Activated CD8-positive, alpha-beta memory T cell treated with anti-CD3 and anti-CD28 coated beads for 1 hour (primary cell): ENCODE results near the gene CTNNA3.

Experiments
- DNase-seq, 2 donors: peaks; one replicate each; pipeline ENCODE4 v3.0.0-alpha.2; 2020; ENCODE audit warnings: low read depth in 1 of 2; ENCODE audit errors: extremely low read depth in 1 of 2

Gene CTNNA3

GRCh38 chr10:67386260-67386659, 309.7 kb downstream of the CTNNA3 start:
- no peak for DNase-seq

DNA sequence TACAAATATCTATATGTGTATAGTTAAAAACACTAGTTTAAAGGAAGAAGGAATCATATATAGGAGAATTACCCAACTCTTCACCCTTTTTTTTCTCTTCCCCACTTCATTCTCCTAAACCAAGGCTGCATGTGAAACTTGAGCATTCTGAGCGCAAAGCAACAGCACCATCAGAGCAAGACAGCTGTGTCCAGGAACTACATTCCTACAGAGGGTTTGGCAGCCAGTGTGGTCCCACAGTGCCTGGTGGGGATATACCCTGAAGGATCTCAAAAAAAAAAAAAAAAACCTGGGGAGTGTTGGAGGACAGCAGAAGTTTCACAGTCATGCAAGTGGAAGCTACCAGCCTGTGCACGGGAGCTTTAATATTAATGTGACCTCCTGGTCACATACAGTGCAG, 310.4 kb downstream of the CTNNA3 start:
- DNase-seq = no peak

- DNase-seq = no peak
These were observed 310.9 kb downstream of the CTNNA3 start for GRCh38 chr10:67385089-67385488.

- no peak for DNase-seq
These were observed 364.7 kb downstream of the CTNNA3 start for GRCh38 chr10:67331121-67331910.

DNA sequence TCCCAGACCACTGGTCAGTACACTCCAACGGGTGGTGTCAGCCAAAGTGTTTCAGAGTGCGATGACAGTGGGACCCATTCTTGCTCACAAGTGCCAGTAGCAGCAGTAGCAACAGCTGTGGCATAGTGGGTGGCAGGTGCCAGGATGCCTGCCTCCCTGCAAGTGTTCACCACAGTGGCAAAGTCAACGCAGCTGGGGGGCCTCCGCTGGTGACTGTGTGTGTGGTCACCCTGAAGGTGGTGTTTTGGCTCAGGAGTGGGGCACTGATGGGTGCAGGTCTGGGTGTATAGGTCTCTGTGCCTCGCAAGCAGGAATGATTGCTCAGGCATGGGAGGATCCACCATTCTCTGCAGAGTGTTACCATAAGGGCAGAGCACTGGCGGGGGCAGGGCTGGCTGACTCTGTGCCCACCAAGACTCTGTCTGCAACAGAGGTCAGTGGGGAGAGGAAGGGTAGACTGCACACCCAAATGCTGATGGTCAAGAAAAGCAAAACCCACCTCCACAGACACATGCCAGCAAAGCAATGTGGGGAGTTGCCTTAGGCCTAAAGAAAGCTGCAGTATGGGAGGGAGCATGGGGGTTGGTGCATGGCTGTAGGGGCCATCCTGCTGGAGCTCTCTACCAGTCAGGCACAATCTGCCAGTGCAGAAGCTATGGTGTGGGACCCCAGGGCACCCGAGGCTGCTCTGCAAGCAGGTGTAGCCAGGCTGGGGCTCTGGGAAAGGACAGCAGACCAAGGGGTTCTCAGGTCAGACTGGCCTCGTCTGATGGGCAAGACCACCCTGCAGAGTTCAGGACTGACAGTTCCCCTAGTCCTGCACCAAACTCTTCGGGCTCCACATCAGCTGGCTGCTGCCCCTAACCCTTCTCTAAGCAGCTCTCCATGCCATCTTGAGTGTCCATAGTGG, 368.1 kb downstream of the CTNNA3 start:
- DNase-seq = no peak

DNA sequence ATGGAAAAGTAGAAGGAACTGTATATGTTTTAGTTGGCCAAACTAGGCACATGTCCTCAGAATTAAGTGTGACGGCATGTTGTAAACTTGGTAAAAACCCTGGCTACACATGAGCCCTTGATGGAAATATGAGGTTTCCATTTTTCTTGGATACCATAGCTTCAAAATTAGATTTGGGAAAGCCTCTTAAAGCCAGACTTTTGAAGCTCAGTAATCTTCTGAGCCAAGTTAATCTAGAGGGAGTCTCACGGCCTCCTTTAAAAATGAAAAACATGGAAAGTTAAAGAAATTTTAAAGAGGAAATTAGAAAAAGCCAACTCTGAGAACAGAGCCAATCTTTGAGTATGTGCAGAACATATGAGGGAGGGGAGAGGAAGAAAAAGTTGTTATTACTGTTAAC, 376.0 kb downstream of the CTNNA3 start:
- no peak for DNase-seq

DNA sequence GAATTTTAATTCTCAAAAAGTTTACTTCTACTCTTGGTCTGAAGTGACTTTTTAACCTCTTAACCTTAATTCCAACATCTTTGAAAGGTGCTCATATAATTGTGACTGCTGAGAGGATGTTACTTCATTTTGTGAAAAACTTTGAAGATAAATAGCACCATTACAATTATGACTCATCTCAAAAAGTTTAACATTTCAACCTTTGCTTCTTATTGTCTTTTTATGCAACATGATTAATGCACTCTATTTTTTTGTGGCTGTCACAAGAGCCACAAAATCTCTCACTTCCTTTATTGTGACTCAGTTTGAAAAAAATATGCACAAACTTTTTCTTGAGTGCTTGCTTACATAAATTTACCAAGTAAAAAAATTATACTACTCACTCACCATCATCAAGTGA, 387.1 kb downstream of the CTNNA3 start:
- no peak for DNase-seq

DNA sequence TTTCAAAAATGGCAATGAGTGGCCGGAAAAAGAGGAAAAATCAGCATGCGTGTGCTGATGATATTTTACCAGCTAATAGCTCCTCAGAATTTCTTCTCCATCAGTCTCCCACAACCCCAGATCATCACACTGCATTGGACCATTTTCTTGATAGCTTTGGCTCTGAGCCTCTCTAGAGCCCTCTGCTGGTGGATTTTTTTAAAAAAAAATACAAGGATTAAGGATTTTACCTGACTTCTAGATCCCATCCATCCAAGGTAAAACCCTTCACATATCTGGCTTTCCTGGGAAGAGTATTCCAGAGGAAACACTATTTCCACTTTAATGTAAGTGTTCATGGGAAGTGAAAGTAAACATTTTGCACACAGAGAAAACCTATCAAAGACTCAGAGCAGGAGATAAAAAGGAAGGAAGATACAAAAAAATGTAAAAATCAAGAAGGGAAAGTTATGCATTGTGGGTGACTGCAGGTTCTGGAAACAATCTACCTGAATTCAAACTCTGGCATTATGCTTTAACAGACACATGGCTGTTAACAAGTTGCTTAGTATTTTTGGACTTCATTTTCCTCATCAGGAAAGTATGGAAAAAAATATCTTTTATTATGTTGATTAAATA, 389.3 kb downstream of the CTNNA3 start:
- no peak for DNase-seq

DNA sequence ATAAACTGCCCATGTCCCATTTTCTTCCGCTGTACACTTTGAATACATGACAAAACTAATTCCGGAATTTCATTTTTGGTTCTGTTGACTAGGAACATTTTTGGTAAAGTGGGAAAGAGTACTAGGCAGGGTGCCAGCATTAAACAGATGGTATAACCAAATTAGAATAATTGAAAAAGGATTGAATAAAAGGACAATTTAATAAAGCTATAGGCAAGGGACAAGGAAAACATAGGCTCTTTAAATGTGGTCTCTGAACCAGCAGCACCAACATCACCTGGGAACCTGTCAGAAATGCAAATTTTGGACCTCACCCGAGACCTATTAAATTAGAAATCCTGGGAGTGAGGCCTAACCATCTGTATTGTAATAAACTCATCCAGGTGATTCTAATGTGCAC, 393.3 kb downstream of the CTNNA3 start:
- no peak for DNase-seq

- no peak for DNase-seq
These were observed 396.2 kb downstream of the CTNNA3 start for GRCh38 chr10:67299761-67300160.

- DNase-seq = no peak
These were observed 398.3 kb downstream of the CTNNA3 start for GRCh38 chr10:67297637-67298181.

- DNase-seq = no peak
These were observed 399.1 kb downstream of the CTNNA3 start for GRCh38 chr10:67296926-67297325.

DNA sequence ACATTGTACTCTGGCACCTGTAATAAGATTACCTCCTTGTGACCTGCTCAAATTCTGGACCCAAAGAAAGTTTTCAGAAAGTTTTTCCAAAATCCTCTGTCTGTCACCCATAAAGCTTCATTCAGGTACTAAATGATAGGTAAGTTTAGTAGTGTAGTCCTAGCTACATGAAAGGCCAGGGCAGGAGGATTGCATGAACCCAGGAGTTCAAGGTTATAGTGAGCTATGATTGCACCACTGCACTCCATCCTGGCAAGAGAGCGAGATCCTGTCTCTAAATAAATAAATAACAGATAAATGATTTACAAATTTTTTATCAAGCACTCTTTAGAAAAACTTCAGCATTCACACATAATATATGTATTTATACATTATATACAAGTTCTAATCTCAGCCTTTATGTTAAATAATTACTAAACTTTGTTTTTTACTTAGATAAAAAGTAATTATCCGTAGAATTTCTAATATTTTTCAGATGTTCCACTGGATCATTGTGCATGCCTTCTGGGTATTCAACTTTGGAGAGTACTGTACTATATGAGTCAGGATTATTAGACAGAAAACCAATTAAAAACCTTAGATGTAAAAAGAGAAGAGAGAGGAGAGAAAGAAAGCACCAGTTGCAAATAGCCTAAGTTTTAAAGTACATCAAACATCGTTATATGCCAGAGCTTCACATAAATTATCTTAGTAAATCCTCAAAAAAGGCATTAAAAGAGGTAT, 407.1 kb downstream of the CTNNA3 start:
- DNase-seq = no peak

DNA sequence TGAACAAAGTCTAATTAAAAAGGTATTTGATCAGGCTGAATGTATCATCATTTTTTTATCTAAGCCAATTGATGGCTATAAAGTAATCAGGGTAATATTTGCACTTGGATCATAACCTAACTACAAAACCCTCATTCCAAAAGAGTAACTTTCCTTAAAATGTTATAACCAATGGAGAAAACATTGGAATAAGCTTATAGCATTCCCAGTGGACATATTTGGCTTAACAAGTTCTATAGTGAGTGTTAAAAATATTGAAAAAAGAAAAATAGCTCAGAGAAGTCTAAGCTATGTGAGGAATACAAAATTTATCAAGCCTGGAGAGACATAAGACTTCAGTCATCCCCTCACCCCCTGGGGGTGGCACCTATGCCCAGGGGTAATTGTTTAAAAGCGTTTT, 411.4 kb downstream of the CTNNA3 start:
- no peak for DNase-seq

- no peak for DNase-seq
These were observed 413.1 kb downstream of the CTNNA3 start for GRCh38 chr10:67282871-67283270.

GRCh38 chr10:67280405-67280804, 415.6 kb downstream of the CTNNA3 start:
- no peak for DNase-seq

DNA sequence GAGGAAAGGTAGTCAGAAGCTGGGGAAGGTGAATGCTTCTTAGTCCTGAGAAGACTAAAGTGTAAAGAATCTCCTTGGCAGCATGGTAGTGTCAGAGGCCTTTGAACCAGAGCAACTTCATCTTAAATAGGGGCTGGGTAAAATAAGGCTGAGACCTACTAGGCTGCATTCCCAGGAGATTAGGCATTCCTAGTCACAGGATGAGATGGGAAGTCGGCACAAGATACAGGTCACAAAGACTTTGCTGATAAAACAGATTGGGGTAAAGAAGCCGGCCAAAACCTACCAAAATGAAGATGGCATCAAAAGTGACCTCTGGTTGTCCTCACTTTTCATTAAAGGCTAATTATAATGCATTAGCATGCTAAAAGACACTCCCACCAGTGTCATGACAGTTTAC, 418.6 kb downstream of the CTNNA3 start:
- DNase-seq = no peak

GRCh38 chr10:67269828-67270227, 426.2 kb downstream of the CTNNA3 start:
- DNase-seq = no peak

GRCh38 chr10:67268146-67268545, 427.8 kb downstream of the CTNNA3 start:
- no peak for DNase-seq

GRCh38 chr10:67262675-67263074, 433.3 kb downstream of the CTNNA3 start:
- no peak for DNase-seq
